H9 (cell line): ENCODE measurements around the gene MFSD2B. TPM values are rescaled to one million over a fixed set of nuclear protein-coding genes. Genes with fewer than 3 reads are reported as not detected.

ENCODE experiments used
- DNase-seq: peaks from one replicate; pipeline ENCODE4 v3.0.0-alpha.2; 2017
- H2AFZ ChIP-seq: one replicate; pipeline ENCODE4 v1.6.1; 2013; ENCODE audit warnings: mild to moderate bottlenecking, low read length, control low read depth, moderate library complexity
- H2AK5ac ChIP-seq: 2 replicates; pipeline ENCODE4 v1.6.1; 2013; ENCODE audit warnings: low read length, control low read depth, mixed read lengths; ENCODE audit not compliant: insufficient read length
- H2BK120ac ChIP-seq: one replicate; pipeline ENCODE4 v1.6.1; 2013; ENCODE audit warnings: low read depth, mild to moderate bottlenecking, low read length, control low read depth, inconsistent platforms; ENCODE audit not compliant: poor library complexity, severe bottlenecking
- H2BK12ac ChIP-seq: 2 replicates; pipeline ENCODE4 v1.6.1; 2013; ENCODE audit warnings: low read length, control low read depth, mixed read lengths, low read depth; ENCODE audit not compliant: insufficient read length
- H2BK15ac ChIP-seq: 2 replicates; pipeline ENCODE4 v1.6.1; 2013; ENCODE audit warnings: low read depth, low read length, control low read depth
- H2BK20ac ChIP-seq: one replicate; pipeline ENCODE4 v1.6.1; 2013; ENCODE audit warnings: low read depth, mild to moderate bottlenecking, low read length, control low read depth, inconsistent platforms; ENCODE audit not compliant: poor library complexity, severe bottlenecking
- H2BK5ac ChIP-seq: 2 replicates; pipeline ENCODE4 v1.6.1; 2013; ENCODE audit warnings: low read length, control low read depth, mixed read lengths; ENCODE audit not compliant: insufficient read length
- H3K14ac ChIP-seq: 2 replicates; pipeline ENCODE4 v1.6.1; 2013; ENCODE audit warnings: low read length, control low read depth; ENCODE audit not compliant: insufficient read depth
- H3K18ac ChIP-seq: 2 replicates; pipeline ENCODE4 v1.6.1; 2013; ENCODE audit warnings: low read depth, mild to moderate bottlenecking, mixed read lengths, low read length, control low read depth; ENCODE audit not compliant: insufficient read length
- H3K23ac ChIP-seq: 2 replicates; pipeline ENCODE4 v1.6.1; 2013; ENCODE audit warnings: low read length, control low read depth, mixed read lengths, low read depth; ENCODE audit not compliant: insufficient read length
- H3K23me2 ChIP-seq: 2 replicates; pipeline ENCODE4 v1.6.1; 2013; ENCODE audit warnings: low read depth, mild to moderate bottlenecking, mixed read lengths, low read length, control low read depth; ENCODE audit not compliant: insufficient read length, poor library complexity, severe bottlenecking
- H3K27ac ChIP-seq: 2 replicates; pipeline ENCODE4 v1.5.1; 2013; ENCODE audit warnings: low read length, control low read depth, mixed read lengths, low read depth; ENCODE audit not compliant: insufficient read length
- H3K27me3 ChIP-seq: 2 replicates; pipeline ENCODE4 v1.6.1; 2013; ENCODE audit warnings: low read length, control low read depth, inconsistent platforms; ENCODE audit not compliant: insufficient read depth
- H3K4ac ChIP-seq: 2 replicates; pipeline ENCODE4 v1.6.1; 2013; ENCODE audit warnings: low read depth, mild to moderate bottlenecking, control low read depth, inconsistent platforms, low read length, moderate library complexity
- H3K4me1 ChIP-seq: 2 replicates; pipeline ENCODE4 v1.6.1; 2013; ENCODE audit warnings: low read length, control low read depth, inconsistent platforms; ENCODE audit not compliant: insufficient read depth
- H3K4me2 ChIP-seq: 2 replicates; pipeline ENCODE4 v1.6.1; 2013; ENCODE audit warnings: low read length, control low read depth, mixed read lengths; ENCODE audit not compliant: insufficient read length, insufficient read depth
- H3K56ac ChIP-seq: 2 replicates; pipeline ENCODE4 v1.6.1; 2013; ENCODE audit warnings: low read depth, mild to moderate bottlenecking, mixed read lengths, low read length, control low read depth; ENCODE audit not compliant: insufficient read length
- H3K79me1 ChIP-seq: 2 replicates; pipeline ENCODE4 v1.6.1; 2013; ENCODE audit warnings: low read depth, mild to moderate bottlenecking, moderate library complexity, low read length, control low read depth, inconsistent platforms; ENCODE audit not compliant: insufficient read depth, poor library complexity, severe bottlenecking
- H3K79me2 ChIP-seq: 2 replicates; pipeline ENCODE4 v1.6.1; 2013; ENCODE audit warnings: low read length, control low read depth, inconsistent platforms; ENCODE audit not compliant: insufficient read depth
- H3K9ac ChIP-seq: 2 replicates; pipeline ENCODE4 v1.6.1; 2013; ENCODE audit warnings: low read length, control low read depth, mixed read lengths; ENCODE audit not compliant: insufficient read length; ENCODE audit errors: extremely low read depth
- H3K9me3 ChIP-seq: one replicate; pipeline ENCODE4 v1.6.1; 2013; ENCODE audit warnings: low read depth, low read length, inconsistent platforms; ENCODE audit not compliant: control insufficient read depth
- H3T11ph ChIP-seq: one replicate; pipeline ENCODE4 v1.6.1; 2013; ENCODE audit warnings: mild to moderate bottlenecking, low read length, control low read depth, inconsistent platforms
- H4K20me1 ChIP-seq: one replicate; pipeline ENCODE4 v1.6.1; 2013; ENCODE audit not compliant: control insufficient read depth, insufficient read length, insufficient read depth
- H4K5ac ChIP-seq: 2 replicates; pipeline ENCODE4 v1.6.1; 2013; ENCODE audit warnings: low read depth, mild to moderate bottlenecking, mixed read lengths, low read length, control low read depth; ENCODE audit not compliant: insufficient read length
- H4K8ac ChIP-seq: replicated peaks from 2 replicates; pipeline ENCODE4 v1.6.1; 2013; ENCODE audit warnings: low read length, control low read depth, mixed read lengths, low read depth; ENCODE audit not compliant: insufficient read length
- H4K91ac ChIP-seq: 2 replicates; pipeline ENCODE4 v1.6.1; 2013; ENCODE audit warnings: low read depth, mild to moderate bottlenecking, moderate library complexity, mixed read lengths, low read length, control low read depth; ENCODE audit not compliant: insufficient read length
- H3K27ac Mint-ChIP-seq, 3 experiments: 2 replicates in 2 of 3; 3 replicates in 1 of 3; pipeline ENCODE4 v1.8.0; 2020 to 2021; ENCODE audit warnings: mixed read lengths in 3 of 3, mild to moderate bottlenecking in 1 of 3, moderate library complexity in 1 of 3
- H3K27me3 Mint-ChIP-seq: 2 replicates; pipeline ENCODE4 v1.8.0; 2021; ENCODE audit warnings: low read depth, mild to moderate bottlenecking, moderate library complexity, mixed read lengths
- H3K36me3 Mint-ChIP-seq, 3 experiments: 2 replicates in 2 of 3; 3 replicates in 1 of 3; pipeline ENCODE4 v1.8.0; 2020 to 2021; ENCODE audit warnings: low read depth in 3 of 3, mixed read lengths in 3 of 3; ENCODE audit not compliant: insufficient read depth in 1 of 3
- H3K4me1 Mint-ChIP-seq, 2 experiments: 2 replicates each; pipeline ENCODE4 v1.8.0; 2020; ENCODE audit warnings: mixed read lengths in 2 of 2
- H3K4me3 Mint-ChIP-seq, 2 experiments: 2 replicates in 1 of 2; 3 replicates in 1 of 2; pipeline ENCODE4 v1.8.0; 2020 to 2021; ENCODE audit warnings: mild to moderate bottlenecking in 2 of 2, mixed read lengths in 2 of 2, moderate library complexity in 1 of 2
- H3K9me3 Mint-ChIP-seq, 2 experiments: 2 replicates in 1 of 2; 3 replicates in 1 of 2; pipeline ENCODE4 v1.8.0; 2020; ENCODE audit warnings: mild to moderate bottlenecking in 2 of 2, mixed read lengths in 2 of 2, moderate library complexity in 1 of 2
- WGBS: extraction: QIAGEN DNeasy Blood & Tissue Kit; methylation state at CpG from one replicate; pipeline ENCODE4 v1.1.7; 2013; ENCODE audit warnings: missing lambda C conversion rate, low lambda C conversion rate, mixed read lengths; ENCODE audit not compliant: insufficient read length; ENCODE audit errors: extremely low coverage; 5-methylcytosine and 5-hydroxymethylcytosine counted together
- total RNA-seq: library from RNA; stranded (reverse); gene quantifications from 2 replicates; pipeline ENCODE4 v1.2.1, GENCODE V29; 2021
- TF ChIP-seq, protein P1 (sequence below): fragments of 200-600 bp; sonication (generic); conservative IDR thresholded peaks from 3 replicates; pipeline ENCODE4 v1.8.0; 2021; ENCODE audit warnings: antibody characterized with exemption, mild to moderate bottlenecking

The MFSD2B gene
- total RNA-seq, 1 experiment from 2014 or later = 1.3 TPM

DNA sequence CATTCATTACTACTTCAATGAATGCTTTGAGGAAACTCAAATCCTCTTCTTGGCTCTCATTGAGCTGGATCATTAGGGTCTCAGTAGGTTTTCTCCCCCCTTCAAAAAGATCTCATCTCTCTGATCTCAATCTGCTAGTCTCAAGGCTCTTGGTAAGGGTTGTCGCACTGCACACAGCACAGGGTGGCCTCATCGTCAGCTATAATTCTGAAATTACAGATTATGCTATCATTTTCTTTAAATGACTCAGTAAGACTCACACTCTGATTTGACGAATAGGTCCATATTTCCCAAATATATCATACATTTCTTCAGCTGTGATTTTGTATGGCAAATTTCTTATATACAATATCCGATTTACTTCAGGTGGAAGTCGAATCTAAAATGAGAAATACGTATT lies 63.9 kb downstream of the MFSD2B start:
- no CpG with 5 or more reads among the region's 6 CpGs for WGBS
- H3K23ac ChIP-seq = no peak overlapping the region
- no peaks in the 10 kb centered on the region for H3K27me3 ChIP-seq
- H3K4me2 ChIP-seq = no peak overlapping the region
- no peaks in the 10 kb centered on the region for H4K20me1 ChIP-seq
- H2BK120ac ChIP-seq = no peak overlapping the region
- TF ChIP-seq, protein P1, sequence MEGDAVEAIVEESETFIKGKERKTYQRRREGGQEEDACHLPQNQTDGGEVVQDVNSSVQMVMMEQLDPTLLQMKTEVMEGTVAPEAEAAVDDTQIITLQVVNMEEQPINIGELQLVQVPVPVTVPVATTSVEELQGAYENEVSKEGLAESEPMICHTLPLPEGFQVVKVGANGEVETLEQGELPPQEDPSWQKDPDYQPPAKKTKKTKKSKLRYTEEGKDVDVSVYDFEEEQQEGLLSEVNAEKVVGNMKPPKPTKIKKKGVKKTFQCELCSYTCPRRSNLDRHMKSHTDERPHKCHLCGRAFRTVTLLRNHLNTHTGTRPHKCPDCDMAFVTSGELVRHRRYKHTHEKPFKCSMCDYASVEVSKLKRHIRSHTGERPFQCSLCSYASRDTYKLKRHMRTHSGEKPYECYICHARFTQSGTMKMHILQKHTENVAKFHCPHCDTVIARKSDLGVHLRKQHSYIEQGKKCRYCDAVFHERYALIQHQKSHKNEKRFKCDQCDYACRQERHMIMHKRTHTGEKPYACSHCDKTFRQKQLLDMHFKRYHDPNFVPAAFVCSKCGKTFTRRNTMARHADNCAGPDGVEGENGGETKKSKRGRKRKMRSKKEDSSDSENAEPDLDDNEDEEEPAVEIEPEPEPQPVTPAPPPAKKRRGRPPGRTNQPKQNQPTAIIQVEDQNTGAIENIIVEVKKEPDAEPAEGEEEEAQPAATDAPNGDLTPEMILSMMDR = no peak
- no peak overlapping the region for H2BK20ac ChIP-seq
- peaks cover 2% of the 10 kb centered on the region for H3K79me1 ChIP-seq
- peaks cover 17 to 19% of the 10 kb centered on the region in 2 experiments for H3K4me1 Mint-ChIP-seq
- H4K8ac ChIP-seq = no peak overlapping the region
- H3K4ac ChIP-seq = no peak overlapping the region
- H3T11ph ChIP-seq = no peak overlapping the region
- H2AFZ ChIP-seq = no peak overlapping the region
- no peak overlapping the region for H2BK15ac ChIP-seq
- H3K56ac ChIP-seq = no peak overlapping the region
- H3K36me3 Mint-ChIP-seq = peaks cover 21 to 40% (median 29%) of the 10 kb centered on the region in 3 experiments
- H3K9me3 Mint-ChIP-seq = no peaks in the 10 kb centered on the region
- H3K9me3 ChIP-seq = no peaks in the 10 kb centered on the region
- no peak overlapping the region for H3K9ac ChIP-seq
- no peaks in the 10 kb centered on the region; the same call in 1 of the 2 replicates for H3K79me2 ChIP-seq
- no peak for DNase-seq
- no peak overlapping the region for H3K18ac ChIP-seq
- no peak overlapping the region for H2BK12ac ChIP-seq
- H3K27ac Mint-ChIP-seq = no peak overlapping the region
- no peak overlapping the region for H3K14ac ChIP-seq
- H3K27me3 Mint-ChIP-seq = no peaks in the 10 kb centered on the region
- peaks cover 3% of the 10 kb centered on the region; the same call in 1 of the 2 replicates for H3K4me1 ChIP-seq
- no peak overlapping the region for H2AK5ac ChIP-seq
- H3K4me3 Mint-ChIP-seq = peak overlapping the region in 1 of 2 experiments; percentile 15; a peak in 1 of 5 replicates
- peaks cover 11% of the 10 kb centered on the region for H3K23me2 ChIP-seq
- H2BK5ac ChIP-seq = no peak overlapping the region
- no peak overlapping the region for H4K91ac ChIP-seq
- H4K5ac ChIP-seq = no peak overlapping the region
- H3K27ac ChIP-seq = no peak overlapping the region
